Measurements from ENCODE around the gene WDR20. TPM values are rescaled to one million over a fixed set of nuclear protein-coding genes. Genes with fewer than 3 reads are reported as not detected.
A peak's percentile ranks its signal among the peaks of the same experiment; 100 is the strongest.
"Not testable (repeated sequence)": the region's sequence is repeated elsewhere in the genome, so short reads cannot be mapped to it uniquely, and the experiment has no call there.

Gene WDR20
- total RNA-seq, 1 experiment from 2014 or later = 7.9 TPM

DNA sequence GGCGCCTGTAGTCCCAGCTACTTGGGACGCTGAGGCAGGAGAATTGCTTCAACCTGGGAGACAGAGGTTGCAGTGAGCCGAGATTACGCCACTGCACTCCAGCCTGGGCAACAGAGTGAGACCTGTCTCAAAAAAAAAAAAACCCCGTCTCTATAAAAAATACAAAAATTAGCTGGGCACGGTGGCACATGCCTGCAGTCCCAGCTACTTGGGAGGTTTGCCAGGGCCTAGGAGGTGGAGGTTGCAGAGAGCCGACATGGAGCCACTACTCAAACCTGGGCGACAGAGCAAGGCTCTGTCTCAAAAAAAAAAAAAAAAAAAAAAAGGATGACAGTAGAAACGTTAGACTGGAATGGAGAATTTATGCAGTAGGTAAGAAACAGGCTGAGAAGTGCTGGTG, 5.7 kb upstream of the WDR20 start:
- not testable (repeated sequence) for DNase-seq (ENCODE audit: low read depth)

- DNase-seq (ENCODE audit: low read depth) = not testable (repeated sequence)
Observed at GRCh38 chr14:102134719-102135118, 5.0 kb upstream of the WDR20 start.

DNA sequence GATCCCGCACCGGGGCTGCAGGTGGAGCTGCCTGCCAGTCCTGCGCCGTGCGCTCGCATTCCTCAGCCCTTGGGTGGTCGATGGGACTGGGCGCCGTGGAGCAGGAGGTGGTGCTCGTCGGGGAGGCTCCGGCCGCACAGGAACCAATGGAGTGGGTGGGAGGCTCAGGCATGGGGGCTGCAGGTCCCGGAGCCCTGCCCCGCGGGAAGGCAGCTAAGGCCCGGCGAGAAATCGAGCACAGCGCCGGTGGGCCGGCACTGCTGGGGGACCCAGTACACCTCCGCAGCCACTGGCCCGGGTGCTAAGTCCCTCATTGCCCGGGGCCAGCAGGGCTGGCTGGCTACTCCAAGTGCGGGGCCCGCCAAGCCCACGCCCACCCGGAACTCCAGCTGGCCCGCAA, 4.2 kb upstream of the WDR20 start:
- not testable (repeated sequence) for DNase-seq (ENCODE audit: low read depth)

DNA sequence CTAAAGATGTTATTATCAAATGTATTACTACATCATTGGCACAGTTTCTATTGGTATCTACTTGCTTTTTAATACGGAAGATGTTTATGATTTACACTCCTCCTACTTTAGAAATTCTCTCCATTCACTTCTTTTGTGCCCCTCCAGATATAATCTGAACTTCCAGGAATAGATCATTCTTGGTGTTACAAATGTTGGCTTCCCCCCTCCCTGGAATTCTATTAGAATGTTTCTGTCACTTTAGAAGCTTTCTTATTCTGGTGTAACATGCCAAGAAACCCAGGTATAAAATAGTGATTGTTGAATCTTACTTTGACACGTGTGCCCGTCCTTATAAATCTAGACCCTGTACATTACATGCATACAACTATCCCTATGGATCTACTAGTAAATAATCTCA, 1.2 kb upstream of the WDR20 start:
- DNase-seq (ENCODE audit: low read depth) = no peak

- DNase-seq (ENCODE audit: low read depth) = no peak
Observed at GRCh38 chr14:102138961-102139285, 774 bp upstream of the WDR20 start.

DNA sequence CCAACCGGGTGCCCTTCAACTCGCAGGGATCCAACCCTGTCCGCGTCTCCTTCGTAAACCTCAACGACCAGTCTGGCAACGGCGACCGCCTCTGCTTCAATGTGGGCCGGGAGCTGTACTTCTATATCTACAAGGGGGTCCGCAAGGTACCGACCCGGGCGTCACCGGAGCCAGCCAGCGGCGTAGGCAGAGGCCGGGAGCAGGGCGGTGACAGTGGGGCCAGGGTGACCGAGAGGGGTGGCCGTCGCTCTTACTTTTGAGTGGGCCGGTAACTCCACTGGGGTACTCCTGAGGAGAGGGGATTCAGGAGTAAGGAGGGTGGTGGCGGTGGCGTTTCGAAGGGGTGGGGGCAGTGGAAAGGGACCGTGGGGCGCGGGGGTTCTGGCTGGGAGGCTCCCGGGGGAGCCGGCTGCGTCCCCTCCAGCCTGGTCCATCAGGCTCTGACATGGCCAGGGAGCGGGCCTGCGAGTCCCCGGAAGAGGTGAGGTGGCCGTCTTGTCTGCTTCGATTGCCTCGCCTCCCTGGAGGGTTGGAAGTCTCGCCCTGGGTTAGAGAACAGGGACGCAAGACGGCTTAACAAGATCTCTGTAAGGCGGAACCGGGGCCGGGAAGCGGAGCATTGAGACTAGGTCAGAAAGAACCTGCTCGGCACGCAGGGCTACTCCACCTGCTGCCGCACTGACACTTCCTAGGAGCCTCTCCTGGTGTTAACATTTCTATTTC, 491 bp downstream of the WDR20 start:
- DNase-seq (ENCODE audit: low read depth) = peak; percentile 48

GRCh38 chr14:102140750-102141145, 1.1 kb downstream of the WDR20 start:
- no peak for DNase-seq (ENCODE audit: low read depth)

GRCh38 chr14:102141797-102142196, 2.1 kb downstream of the WDR20 start:
- no peak for DNase-seq (ENCODE audit: low read depth)

DNA sequence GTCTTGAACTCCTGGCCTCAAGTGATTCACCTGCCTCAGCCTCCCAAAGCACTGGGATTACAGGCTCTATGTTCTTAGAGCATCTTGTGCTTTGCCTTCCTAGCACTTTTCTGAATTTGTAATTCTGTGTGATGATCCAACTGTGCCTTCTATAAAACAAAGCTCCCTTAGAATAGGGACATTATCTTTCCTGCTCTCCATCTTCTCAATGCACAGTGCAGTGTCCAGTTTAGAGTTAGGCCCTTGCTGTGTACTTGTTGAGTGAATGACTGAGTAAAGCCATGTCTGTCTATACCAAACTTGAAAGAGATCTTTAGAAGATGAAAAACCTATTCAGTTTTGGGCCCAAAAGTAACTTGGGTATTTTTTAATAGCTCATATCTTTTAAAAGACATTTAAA, 5.2 kb downstream of the WDR20 start:
- DNase-seq (ENCODE audit: low read depth) = no peak

DNA sequence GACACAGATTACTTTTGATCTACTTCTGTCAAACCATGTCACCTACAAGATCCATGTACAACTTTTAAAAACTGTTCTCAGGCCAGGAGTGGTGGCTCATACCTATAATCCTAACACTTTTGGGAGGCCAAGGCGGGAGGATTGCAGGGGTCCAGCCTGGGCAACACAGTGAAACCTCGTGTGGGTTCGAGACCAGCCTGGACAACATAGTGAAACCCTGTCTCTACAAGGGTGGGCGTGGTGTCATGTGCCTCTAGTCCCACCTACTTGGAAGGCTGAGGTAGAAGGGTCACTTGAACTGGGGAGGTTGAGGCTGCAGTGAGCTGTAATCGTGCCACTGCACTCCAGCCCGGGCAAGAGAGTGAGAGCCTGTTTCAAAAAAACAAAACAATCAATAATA, 5.7 kb downstream of the WDR20 start:
- no peak for DNase-seq (ENCODE audit: low read depth)

- DNase-seq (ENCODE audit: low read depth) = no peak
Observed at GRCh38 chr14:102146423-102146822, 6.7 kb downstream of the WDR20 start.

GRCh38 chr14:102150083-102150482, 10.4 kb downstream of the WDR20 start:
- no peak for DNase-seq (ENCODE audit: low read depth)

GRCh38 chr14:102150744-102151143, 11.0 kb downstream of the WDR20 start:
- no peak for DNase-seq (ENCODE audit: low read depth)

DNA sequence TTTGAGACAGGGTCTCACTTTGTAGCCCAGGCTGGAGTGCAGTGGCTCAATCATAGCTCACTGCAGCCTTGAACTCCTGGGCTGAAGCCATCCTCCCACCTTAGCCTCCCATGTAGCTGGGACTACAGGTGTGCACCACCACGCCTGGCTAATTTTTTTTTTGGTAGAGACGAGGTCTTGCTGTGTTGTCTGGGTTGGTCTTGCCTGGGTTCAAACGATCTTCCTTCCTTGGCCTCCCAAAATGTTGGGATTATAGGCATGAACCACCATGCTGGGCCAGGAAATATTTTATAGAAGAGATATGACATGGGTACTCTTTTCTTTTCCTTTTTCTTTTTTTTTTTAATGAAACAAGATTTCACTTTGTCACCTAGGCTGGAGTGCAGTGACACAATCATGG, 11.7 kb downstream of the WDR20 start:
- DNase-seq (ENCODE audit: low read depth) = not testable (repeated sequence)

GRCh38 chr14:102154121-102154520, 14.4 kb downstream of the WDR20 start:
- DNase-seq (ENCODE audit: low read depth) = no peak

- DNase-seq (ENCODE audit: low read depth) = peak; percentile 27
Observed at GRCh38 chr14:102154821-102155549, 15.3 kb downstream of the WDR20 start.

DNA sequence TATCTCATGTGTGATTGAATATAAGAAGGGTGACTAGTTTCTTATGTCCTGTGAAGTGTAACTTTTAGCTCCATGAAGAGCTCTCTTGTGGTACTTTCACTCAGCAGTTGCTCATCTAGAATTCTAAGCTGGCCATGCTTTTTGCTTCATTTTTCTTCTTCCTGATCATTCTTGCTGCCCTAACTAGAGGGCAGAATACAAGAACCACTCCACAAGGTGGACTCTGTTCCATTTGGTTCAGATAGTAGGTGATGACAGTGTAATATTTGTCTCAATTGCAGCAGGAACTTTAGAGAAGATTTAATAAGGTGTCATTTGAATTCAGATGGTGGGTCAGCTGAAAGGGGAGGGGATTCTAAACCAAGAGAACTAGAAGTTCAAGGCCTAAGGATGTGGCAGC, 17.6 kb downstream of the WDR20 start:
- no peak for DNase-seq (ENCODE audit: low read depth)

GRCh38 chr14:102158797-102159196, 19.1 kb downstream of the WDR20 start:
- no peak for DNase-seq (ENCODE audit: low read depth)

DNA sequence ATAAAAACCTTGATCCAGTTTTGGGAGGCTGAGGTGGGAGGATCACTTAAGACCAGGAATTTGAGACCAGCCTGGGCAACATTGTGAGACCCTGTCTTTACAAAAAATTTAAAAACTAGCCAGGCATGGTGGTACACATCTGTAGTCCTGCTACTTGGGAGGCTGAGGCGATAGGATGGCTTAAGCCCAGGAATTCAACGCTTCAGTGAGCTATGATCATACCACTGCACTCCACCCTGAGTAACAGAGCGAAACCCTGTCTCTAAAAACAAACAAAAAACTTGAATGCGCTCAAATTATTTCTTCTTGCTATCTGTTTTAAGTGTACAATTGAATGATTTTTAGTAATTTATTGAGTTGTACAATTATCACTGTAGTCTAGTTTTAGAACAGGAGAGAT, 20.1 kb downstream of the WDR20 start:
- no peak for DNase-seq (ENCODE audit: low read depth)

DNA sequence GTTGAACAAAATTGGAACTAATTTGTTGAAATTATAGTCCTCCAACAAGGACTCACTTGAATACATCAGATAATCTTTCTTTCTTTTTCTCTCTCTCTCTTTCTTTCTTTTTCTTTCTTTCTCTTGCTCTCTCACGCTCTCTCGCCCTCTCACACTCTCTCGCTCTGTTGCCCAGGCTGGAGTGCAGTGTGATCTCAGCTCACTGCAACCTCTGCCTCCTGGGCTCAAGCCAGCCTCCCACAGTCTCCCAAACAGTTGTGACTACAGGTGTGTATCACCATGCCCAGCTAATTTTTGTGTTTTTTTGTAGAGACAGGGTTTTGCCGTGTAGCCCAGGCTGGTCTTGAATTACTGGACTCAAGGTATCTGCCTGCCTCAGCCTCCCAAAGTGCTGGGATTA, 22.8 kb downstream of the WDR20 start:
- no peak for DNase-seq (ENCODE audit: low read depth)

- peak; percentile 45 for DNase-seq (ENCODE audit: low read depth)
Observed at GRCh38 chr14:102164241-102164641, 24.5 kb downstream of the WDR20 start.

- DNase-seq (ENCODE audit: low read depth) = no peak
Observed at GRCh38 chr14:102164965-102165364, 25.3 kb downstream of the WDR20 start.

DNA sequence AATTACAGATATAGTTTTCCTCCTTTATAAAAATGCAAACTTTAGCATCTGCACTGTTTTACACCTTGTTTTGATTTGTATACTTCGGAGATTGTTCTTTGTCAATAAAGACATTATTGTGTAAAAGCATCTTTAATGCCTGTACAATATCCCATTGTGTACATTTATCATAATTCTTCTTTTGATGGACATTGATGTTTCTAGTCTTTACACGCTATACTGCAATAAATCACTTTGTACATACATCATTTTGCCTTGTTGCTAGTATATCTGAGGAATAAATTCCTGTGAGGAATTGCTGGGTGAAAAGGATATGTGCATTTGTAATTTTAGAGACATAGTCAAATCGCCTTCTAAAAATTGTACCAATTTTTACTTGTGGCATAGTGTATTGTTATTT, 30.4 kb downstream of the WDR20 start:
- DNase-seq (ENCODE audit: low read depth) = no peak
